ENCODE measurements around the gene DUSP2.

- TF ChIP-seq, protein P1, sequence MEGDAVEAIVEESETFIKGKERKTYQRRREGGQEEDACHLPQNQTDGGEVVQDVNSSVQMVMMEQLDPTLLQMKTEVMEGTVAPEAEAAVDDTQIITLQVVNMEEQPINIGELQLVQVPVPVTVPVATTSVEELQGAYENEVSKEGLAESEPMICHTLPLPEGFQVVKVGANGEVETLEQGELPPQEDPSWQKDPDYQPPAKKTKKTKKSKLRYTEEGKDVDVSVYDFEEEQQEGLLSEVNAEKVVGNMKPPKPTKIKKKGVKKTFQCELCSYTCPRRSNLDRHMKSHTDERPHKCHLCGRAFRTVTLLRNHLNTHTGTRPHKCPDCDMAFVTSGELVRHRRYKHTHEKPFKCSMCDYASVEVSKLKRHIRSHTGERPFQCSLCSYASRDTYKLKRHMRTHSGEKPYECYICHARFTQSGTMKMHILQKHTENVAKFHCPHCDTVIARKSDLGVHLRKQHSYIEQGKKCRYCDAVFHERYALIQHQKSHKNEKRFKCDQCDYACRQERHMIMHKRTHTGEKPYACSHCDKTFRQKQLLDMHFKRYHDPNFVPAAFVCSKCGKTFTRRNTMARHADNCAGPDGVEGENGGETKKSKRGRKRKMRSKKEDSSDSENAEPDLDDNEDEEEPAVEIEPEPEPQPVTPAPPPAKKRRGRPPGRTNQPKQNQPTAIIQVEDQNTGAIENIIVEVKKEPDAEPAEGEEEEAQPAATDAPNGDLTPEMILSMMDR (IDR thresholded peaks at IDR 0.05), result no peak
- TF ChIP-seq EZH2 (IDR thresholded peaks at IDR 0.05; ENCODE audit: borderline replicate concordance, insufficient read depth, low read depth, low read length, poor library complexity, severe bottlenecking), result no peak
Measured at GRCh38 chr2:96153291-96153713, 8.1 kb upstream of the DUSP2 start.

All from B cell (primary cell).